GM19455 (cell line): ENCODE measurements around the gene BAHCC1.
"Not testable (repeated sequence)": the region's sequence is repeated elsewhere in the genome, so short reads cannot be mapped to it uniquely, and the experiment has no call there.

Experiments
- ATAC-seq: cut with Tn5 transposase; IDR thresholded peaks from one replicate; pipeline ENCODE4 v1.9.1; 2021; ENCODE audit not compliant: unreplicated experiment

The BAHCC1 gene

DNA sequence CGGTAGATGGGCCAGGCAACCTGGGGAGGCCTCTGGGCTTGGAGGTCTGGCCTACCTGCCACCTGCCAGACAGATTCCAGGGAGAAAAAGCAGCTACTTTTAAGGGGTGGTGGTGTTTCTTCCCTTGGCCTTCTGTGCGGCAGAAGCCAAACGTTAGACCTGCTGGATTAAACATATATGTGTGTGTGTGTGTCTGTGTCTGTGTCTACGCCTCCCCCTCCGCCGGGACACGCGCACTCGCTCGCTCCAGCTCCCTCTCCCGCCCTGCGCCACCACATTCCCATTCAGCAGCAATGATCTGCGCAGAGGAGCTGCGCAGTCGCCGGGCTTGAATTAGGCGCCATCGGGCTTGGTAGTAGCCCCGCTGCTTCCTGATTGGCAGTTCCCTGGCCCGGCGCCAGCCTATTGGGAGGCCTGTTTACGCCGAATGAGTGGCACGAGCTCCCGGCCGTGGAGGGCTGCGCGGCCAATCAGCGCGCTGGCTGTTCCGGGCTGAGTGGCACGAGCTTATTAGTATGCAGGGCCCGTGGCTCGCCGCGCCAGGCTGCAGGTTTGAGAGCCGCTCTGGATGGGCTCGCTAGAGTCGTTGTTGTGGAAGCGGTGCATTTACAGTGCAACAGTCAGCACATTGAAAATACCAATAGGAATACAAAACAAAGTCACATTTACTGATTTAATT lies at the start of gene BAHCC1:
TSS of gene BAHCC1 (plus strand) at position 537 of the 679 bp plus-strand sequence. CDS start 4,283 bp downstream, outside the sequence.
- ATAC-seq, result no peak

DNA sequence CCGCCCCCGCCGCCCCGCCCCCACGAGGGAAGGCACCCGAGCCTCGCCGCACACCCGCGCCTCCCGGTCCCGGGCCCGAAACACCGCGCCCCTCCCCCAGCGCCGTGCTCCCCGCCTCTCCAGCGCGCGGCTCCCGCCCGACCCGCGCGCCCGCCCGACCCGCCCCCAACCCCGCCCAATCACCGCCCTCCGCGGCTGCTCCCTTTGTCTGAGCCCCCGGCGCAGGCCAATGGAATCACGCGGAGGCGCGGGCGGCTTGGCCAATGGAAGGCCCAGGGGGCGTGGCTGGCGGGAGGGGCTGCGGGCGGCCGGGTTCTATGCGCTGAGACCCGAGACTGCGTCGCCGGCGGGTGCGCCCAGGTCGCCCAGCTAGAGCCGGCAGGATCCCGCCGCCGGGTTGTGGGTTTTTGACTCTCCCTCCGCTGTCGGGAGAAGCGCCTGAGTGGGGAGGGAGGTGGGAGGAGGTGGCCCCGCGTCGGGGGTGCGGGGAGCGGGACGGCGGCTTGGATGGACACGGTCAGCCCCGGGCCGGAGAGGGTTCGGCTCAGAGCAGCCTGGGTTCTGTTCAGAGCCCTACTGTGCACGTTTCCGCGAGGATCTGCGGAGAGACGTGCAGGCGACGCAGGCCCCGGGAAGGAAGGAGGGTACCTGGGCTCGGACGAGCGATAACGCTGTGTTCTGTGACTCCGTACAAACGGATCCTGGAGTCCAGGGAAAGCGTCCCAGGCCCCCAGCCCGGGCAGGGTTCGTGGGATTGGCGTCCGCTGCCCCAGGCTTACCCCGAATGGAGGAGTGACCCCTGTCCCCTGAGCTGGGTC lies 49.0 kb upstream of the BAHCC1 start:
- peak; percentile 75 for ATAC-seq

DNA sequence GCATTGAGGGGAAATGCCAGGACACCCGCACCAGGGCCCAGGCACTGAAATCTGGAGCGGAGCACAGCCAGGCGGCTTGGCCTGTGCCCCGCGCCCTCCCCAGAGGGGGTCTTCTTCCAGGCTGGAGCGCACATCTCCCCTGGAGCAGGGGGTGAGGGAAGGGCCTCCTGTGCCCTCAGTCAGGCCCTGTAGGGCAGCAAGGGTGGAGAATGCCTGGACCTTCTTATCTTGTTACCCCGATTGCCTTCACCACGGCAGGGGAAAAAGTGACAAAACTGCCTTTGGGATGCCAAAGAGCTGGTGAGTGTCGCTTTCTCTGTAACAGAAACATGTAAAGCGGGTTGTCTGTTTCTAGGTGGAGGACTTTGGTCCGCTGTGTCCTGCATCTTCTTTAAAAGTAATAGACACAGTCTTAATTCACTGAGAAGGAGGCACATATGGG lies 48.3 kb upstream of the BAHCC1 start:
- ATAC-seq, result no peak

DNA sequence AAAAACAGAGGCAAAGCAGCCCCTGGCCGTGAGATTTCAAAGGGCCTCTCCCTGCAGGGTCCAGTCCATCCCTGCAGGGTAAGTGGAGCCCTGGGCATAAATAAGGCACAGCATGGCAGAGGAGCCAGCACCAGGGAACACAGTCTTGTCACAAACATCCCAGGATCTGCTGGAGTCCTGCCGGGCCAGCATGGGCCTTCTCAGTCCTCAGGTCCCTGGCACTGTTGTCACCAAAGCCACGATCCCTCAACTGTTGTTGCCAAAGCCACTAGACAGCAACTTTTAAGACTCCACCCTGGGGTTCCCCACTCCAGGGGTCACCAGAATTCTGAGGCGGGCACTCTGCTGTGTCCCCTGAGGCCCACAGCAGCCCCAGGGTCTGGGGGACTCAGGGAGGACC lies 47.8 kb upstream of the BAHCC1 start:
- ATAC-seq, result no peak

DNA sequence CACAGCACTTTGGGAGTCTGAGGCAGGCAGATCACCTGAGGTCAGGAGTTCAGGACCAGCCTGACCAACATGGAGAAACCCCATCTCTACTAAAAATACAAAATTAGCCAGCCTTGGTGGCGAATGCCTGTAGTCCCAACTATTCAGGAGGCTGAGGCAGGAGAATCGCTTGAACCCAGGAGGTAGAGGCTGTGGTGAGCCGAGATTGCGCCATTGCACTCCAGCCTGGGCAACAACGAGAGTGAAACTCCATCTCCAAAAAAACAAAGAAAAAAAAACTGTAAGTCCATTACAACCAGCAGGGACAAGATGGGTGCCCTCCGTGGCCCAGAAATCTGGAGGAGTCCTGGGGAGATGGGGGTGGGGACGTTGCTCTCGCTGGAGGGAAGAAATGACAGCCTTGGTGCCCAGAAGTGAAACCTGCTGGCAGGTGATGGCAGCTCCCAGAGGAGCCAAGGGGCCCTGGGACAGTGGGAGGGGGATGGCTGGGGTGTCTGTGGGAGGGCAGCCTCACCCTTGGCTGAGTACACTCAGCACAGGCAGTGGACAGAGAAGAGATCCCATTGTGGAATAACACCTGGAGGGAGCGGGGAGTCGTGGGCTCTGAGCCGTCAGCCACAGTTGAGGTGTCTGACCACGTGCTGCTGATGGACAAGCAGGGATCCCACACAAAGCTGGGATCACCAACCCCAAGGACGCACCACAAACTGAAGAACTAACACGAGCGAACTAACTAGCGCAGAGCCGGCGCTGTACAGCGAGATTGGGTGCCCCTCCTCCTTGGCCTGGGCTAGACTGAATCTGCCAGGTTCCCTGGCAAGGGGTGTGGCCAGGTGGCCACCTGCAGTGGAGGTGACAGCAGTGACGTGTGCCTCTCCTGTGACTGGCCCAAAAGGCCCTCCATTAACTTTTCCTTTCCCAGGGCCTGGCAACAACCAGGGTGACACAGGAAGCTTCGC lies 46.9 kb upstream of the BAHCC1 start:
- ATAC-seq, result no peak

DNA sequence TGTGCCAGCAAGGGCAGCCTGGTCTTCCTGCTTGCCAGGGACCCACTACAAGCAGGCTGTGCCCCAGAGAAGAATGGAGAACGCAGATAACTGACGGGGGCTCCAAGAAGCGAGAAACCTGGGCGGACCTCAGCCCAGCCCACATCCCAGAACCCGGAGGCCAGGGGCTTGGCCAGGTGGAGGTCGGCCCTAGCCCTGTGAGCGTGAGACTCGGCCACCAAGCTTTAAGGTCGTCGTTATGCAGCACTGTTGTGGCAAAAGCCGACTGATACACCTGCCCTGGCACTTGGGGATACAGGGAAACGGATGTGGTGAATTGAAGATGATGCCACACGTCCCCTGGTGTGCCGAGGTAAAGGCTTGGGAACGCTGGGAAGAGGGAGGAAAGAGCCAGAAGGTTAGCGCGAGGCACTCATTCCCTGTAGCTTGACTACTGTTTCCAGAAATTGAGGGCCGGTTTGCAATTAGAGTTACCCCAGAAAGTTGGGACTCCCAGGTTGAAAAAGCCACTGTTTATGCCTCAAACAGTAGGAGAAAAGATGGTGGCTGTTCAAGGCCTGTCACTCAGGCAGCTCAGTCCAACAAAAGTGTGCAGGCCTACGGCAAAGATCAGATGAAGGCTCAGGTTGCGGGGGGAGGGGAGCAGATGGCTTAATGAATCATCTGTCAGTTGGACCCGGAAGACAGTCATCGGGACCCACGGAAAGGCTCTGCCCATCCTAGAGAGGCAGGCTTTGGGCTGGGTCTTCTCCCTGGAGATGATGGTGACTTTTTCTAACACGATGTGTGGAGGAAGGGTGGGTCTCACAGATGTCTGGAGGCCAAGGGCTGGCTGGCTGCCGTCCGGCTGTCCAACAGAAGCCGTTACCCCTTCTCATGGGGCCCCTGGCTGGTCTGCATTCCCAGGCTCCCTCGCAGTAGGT lies 45.6 kb upstream of the BAHCC1 start:
- ATAC-seq, result no peak

DNA sequence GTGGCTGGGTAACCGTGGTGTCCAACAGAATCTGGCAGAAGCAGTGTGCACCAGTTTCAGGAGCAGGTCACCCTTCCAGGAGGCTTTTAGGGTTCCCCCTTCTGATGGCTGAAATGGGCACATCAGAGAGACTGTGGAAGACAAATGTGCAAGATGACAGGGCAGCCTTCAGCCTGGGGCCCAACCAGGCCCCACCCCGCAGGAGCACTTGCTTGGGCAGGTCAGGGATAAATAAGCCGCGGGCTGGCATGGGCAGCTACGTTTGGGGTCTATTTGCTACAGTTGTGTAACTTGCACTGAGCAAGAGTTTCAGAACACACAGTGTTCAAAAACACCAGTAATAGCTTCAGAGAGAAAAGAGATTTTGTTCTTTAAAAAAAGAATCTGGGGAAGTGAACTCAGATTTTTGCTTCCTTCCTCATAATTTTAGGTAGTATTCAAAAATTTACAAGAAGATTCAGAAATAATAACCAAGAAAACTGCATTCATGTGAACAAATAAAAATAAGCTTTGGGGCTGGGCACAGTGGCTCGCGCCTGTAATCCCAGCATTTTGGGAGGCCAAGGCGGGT lies 44.9 kb upstream of the BAHCC1 start:
- ATAC-seq, result no peak

DNA sequence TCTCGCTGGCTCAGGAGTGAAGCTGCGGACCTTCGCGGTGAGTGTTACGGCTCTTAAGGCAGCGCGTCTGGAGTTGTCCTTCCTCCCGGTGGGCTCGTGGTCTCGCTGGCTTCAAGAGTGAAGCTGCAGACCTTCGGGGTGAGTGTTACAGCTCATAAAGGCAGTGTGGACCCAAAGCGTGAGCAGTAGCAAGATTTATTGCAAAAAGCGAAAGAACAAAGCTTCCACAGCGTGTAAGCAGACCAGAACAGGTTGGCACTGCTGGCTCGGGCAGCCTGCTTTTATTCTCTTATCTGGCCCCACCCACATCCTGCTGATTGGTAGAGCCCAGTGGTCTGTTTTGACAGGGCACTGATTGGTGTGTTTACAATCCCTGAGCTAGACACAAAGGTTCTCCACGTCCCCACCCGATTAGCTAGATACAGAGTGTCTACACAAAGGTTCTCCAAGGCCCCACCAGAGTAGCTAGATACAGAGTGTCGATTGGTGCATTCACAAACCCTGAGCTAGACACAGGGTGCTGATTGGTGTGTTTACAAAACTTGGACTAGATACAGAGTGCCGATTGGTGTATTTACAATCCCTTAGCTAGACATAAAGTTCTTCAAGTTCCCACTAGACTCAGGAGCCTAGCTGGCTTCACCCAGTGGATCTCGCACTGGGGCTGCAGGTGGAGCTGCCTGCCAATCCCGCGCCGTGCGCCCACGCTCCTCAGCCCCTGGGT lies 43.8 kb upstream of the BAHCC1 start:
- ATAC-seq, result not testable (repeated sequence)

DNA sequence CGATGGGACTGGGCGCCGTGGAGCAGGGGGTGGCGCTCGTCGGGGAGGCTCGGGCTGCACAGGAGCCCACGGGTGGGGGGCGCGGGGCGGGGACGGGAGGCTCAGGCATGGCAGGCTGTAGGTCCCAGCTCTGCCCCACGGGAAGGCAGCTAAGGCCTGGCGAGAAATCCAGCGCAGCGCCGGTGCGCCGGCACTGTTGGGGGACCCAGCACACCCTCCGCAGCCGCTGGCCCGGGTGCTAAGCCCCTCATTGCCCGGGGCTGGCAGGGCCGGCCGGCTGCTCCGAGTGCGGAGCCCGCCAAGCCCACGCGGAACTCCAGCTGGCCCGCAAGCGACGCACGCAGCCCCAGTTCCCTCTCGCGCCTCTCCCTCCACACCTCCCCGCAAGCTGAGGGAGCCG lies 43.2 kb upstream of the BAHCC1 start:
- ATAC-seq, result not testable (repeated sequence)

DNA sequence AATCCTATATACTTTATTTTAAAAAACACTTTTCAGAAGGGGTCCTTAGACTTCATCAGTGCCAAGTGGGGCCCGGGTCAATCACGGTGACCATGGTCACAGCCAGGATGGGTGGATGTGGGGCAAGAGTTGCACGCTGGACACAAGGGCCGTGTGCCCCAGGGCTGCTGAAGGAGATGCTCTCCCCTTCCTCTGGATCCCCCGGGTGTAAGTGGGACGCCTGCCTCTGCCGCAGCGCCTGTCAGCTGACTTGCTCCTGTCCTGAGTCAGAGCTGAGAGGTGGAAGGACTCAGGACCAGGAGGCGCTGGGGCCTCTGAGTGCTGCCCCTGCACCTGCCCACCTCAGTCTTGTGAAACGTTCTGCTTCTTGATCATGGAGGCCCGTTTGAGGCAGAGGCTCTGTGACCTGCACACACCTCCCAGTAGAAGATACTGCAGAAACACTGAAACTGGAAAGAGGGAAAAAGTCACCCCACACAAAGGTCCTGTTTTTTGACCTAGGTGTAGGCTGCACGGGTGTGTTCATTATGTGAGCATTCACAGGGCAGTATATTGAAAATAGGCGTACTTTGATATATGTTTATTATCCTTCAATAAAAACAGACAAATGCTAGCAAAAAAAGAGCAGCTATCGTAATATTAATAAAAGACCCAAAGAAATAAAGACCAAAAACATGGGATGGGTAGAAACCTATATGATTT lies 40.9 kb upstream of the BAHCC1 start:
- ATAC-seq, result no peak

DNA sequence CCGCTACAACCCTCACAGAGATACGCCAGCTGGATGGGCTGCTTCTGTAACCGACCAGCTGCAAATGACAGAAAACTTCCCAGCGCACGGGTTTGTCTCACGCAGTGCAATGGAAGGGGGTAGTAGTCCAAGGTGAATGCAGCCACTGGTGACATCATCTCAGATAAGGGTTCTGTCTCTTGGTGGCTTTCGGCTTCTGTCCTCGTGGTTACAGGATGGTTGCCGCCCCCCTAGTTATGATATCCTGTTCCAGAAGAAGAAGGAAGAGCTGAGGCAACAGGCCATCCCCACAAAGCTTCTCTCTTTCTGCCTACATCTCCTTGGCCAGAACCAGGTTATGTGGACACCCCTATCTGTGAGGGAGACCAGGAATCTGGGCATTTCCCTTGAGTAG lies 40.3 kb upstream of the BAHCC1 start:
- ATAC-seq, result no peak

DNA sequence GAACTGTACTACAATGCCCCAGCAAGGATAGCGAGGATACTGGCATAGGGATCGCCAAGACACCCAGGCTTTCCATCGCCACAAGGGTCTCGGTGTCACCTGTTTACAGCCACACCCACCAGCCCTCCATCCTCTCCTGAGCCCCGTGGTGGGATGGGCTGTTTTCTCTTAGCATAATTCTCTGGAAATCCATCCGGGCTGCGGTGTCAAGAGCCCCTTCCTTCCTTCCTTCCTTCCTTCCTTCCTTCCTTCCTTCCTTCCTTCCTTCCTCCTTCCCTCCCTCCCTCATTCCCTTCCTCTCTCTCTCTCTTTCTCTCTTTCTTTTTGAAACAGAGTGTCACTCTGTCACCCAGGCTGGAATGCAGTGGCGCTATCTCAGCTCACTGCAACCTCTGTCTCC lies 36.0 kb upstream of the BAHCC1 start:
- ATAC-seq, result no peak

DNA sequence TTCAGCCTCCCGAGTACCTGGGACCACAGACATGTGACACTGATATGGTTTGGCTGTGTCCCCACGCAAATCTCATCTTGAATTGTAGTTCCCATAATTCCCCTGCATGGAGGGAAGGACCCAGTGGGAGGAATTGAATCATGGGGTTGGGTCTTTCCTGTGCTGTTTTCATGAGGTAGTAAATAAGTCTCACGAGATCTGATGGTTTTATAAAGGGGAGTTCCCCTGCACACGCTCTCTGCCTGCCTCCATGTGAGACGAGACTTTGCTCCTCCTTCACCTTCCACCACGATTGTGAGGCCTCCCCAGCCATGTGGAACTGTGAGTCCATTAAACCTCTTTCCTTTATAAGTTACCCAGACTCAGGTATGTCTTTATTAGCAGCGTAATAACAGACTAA lies 33.3 kb upstream of the BAHCC1 start:
- not testable (repeated sequence) for ATAC-seq

DNA sequence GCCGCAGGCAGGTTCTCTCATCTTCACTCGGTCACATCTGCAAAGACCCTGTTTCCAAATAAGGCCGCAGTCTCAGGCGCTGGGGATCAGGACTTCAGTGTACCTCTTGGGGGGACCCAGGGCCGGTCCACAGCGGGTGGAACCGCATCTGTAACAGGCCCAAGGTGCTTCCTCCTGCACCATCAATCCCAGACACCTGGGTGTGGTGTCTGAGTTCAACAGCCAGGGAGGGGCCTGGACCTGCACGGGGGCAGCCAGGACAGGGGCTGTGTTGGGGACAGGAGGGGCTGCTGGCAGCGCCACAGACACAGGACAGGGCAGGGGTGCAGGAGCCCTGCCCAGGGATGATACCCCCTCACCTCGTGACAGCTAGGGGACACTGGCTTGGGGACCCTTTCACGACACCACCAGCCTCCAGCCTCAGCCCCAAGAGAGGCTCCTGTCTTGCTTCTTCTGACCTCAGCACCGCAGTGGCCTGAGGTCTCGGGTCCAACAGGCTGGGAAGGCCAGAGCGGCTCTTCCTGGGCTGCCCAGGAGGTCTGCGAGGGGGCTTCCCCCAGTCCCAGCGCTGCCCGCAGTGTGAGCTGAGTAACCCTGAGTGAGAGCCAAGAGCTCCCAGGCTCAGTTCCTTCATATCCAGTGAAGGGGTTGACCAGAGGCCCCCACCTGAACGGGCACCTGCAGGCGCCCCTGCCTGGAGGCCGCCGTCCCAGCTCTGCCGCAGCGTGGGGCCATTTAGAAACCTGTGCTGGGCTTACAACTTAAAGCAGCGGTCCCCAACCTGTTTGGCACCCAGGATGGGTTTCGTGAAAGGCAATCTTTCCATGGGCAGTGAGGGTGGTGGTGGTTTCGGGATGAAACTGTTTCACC lies 30.7 kb upstream of the BAHCC1 start:
- ATAC-seq, result no peak

DNA sequence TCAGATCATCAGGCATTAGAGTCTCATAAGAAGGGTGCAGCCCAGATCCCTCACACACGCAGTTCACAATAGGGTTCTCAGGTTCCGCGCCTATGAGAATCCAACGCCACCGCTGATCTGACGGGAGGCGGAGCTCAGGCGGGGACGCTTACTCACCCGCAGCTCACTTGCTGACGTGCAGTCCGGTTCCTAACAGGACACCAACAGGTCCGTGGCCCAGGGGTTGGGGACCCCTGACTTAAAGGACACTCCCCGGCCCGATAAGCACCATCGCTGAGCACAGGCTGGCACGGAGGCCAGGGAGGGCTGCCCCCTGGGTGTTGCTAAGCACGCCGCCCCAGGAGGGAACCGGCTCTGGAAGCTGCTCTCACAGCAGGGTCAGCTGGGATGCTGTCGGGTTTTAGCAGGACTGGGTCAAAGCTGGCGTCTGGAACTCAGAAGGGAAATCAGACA lies 30.1 kb upstream of the BAHCC1 start:
- ATAC-seq, result no peak

DNA sequence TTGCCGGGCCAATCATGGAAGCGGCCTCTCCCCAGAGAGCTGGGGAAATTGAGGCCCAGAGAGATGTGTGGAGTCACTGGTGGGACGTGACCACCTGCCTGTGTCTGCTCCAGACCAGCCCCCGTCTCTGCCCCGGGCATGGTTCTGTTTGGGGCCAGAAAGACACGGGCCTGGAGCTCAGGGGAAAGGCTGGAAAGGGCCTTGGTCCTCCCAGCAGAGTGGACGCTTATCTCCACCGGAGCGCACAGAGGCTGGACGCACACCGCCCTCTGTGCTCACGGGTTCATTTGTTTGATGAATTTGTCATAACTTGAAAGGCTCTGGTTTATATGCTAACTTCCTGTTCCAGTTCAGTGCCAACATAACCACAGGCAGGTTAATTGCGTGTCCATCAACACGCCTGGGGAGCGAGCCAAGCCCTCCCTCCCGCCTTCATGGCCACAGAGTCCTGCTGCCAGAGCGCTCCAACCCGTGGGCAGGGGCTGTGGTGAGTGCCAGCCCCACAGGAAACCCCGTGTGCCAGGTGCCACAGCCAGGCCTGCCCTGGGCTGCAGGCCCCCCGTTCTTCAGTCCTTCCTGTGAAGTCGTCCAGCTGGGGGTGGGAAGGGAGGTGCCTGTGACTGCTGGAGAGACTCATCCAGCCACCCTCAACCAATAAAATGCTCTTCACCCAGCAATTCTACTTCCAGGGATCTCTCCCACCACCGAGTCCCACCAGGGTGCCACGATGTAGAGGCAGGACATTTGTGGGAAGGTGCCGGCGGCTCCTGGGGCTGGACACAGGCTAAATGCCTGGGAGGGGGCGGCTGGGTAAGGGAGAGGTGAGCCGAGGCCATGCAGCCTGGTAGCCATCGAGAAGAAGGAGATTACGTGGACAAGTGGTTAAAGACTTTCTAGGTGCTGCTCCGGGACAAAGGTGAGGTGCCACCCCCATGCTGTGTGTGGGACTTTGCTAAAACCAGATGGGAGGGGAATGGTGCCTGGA lies 29.4 kb upstream of the BAHCC1 start:
- no peak for ATAC-seq
